Measurements from ENCODE around the gene INHBA. TPM values are rescaled to one million over a fixed set of nuclear protein-coding genes. Genes with fewer than 3 reads are reported as not detected.

The INHBA gene
- total and polyA plus RNA-seq, 7 donors: 0.23 to 5.5 (median 1.2) TPM

DNA sequence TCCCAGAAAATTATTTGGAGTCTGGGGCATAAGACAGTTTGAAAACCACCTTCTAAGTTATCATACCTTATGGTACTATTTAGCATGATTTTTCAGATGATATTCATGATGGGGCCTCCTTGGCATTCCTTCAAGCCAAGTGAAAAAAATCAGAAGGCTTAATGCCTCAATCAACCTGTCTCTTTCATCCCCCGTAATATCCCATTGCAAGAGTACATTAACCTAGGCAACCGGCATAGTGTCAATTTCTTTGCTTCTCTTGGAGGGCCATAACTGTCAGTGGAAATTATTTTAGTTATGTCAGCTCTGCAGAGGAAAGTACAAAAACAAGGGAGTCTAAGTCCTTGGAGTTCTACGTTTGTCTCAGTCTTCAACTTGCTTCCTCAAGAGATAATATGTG, 43.4 kb downstream of the INHBA start:
- intact Hi-C loops (cut with DNase I): no loop called here
- Histone ChIP-seq H3K4me1 (no peaks in the 10 kb centered on the region), H3K27ac (no peak overlapping the region), H3K36me3 (no peaks in the 10 kb centered on the region), H3K4me3 (no peak overlapping the region), H3K27me3 (no peaks in the 10 kb centered on the region), H3K9me3 (no peaks in the 10 kb centered on the region)
- no peak for DNase-seq
- TF ChIP-seq POLR2A (IDR thresholded peaks at IDR 0.05) (no peak), POLR2AphosphoS5 (IDR thresholded peaks at IDR 0.05) (no peak), EP300 (IDR thresholded peaks at IDR 0.05) (no peak)
- TF ChIP-seq, protein P1, sequence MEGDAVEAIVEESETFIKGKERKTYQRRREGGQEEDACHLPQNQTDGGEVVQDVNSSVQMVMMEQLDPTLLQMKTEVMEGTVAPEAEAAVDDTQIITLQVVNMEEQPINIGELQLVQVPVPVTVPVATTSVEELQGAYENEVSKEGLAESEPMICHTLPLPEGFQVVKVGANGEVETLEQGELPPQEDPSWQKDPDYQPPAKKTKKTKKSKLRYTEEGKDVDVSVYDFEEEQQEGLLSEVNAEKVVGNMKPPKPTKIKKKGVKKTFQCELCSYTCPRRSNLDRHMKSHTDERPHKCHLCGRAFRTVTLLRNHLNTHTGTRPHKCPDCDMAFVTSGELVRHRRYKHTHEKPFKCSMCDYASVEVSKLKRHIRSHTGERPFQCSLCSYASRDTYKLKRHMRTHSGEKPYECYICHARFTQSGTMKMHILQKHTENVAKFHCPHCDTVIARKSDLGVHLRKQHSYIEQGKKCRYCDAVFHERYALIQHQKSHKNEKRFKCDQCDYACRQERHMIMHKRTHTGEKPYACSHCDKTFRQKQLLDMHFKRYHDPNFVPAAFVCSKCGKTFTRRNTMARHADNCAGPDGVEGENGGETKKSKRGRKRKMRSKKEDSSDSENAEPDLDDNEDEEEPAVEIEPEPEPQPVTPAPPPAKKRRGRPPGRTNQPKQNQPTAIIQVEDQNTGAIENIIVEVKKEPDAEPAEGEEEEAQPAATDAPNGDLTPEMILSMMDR (IDR thresholded peaks at IDR 0.05): no peak
- 88 to 92% methylated on average over 3 of the region's 3 CpGs for WGBS, 2 donors

DNA sequence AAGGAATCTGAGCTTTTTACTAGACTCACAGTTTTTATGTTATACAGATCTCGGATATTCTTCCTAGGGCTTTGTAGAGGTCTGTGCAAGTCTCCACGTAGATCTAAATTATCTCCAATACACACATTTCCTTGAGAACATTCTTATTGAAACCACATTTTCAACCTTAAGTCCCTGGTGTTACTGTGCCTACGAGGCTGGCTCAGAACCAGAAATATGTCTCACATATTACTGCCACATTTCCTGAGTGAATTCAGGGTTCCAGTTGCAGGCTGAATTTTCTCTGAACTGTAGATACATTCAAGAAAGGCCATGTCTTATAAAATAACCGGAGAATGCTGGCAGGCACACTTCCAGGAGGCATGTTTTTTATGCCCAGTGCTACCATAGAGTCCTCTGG, 46.5 kb downstream of the INHBA start:
- H3K4me3 ChIP-seq: no peak overlapping the region
- H3K4me1 ChIP-seq: no peaks in the 10 kb centered on the region
- no peak overlapping the region for H3K27ac ChIP-seq
- no peak for TF ChIP-seq EP300 (IDR thresholded peaks at IDR 0.05)
- TF ChIP-seq POLR2A (IDR thresholded peaks at IDR 0.05): no peak
- no peak for TF ChIP-seq POLR2AphosphoS5 (IDR thresholded peaks at IDR 0.05)
- TF ChIP-seq, protein P1 (IDR thresholded peaks at IDR 0.05): no peak
- no peak for DNase-seq
- intact Hi-C loops (cut with DNase I): no loop called here
- no peaks in the 10 kb centered on the region for H3K36me3 ChIP-seq
- 39 to 54% methylated on average over 4 of the region's 4 CpGs for WGBS, 2 donors
- H3K27me3 ChIP-seq: no peaks in the 10 kb centered on the region
- no peaks in the 10 kb centered on the region for H3K9me3 ChIP-seq

DNA sequence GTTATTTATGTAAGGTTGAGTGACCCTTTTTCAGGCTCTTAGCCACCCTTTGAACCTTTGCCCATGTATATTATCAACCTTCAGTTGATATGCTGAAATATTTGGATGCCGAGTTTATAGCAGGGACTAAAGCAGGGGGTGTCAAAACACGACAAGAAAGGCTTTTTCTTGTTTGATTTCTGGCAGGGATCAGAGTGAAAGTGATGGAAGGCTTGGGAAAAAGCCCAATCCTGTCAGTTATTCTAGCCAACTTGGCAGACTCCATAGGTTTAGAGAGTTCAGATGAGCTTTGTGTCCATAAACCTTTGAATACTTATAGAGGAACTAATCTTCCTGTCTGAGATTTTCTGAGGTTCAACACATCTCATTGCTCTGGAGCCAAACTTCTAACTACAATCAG, 47.5 kb downstream of the INHBA start:
- intact Hi-C loops (cut with DNase I): no loop called here
- Histone ChIP-seq H3K27me3 (no peaks in the 10 kb centered on the region), H3K27ac (no peak overlapping the region), H3K4me3 (no peak overlapping the region), H3K9me3 (no peaks in the 10 kb centered on the region), H3K4me1 (no peaks in the 10 kb centered on the region), H3K36me3 (no peaks in the 10 kb centered on the region)
- TF ChIP-seq POLR2A (IDR thresholded peaks at IDR 0.05): no peak
- TF ChIP-seq, protein P1 (IDR thresholded peaks at IDR 0.05): no peak
- TF ChIP-seq POLR2AphosphoS5 (IDR thresholded peaks at IDR 0.05): no peak
- no peak for TF ChIP-seq EP300 (IDR thresholded peaks at IDR 0.05)
- 36 to 65% methylated on average over 2 of the region's 2 CpGs for WGBS, 2 donors
- no peak for DNase-seq

DNA sequence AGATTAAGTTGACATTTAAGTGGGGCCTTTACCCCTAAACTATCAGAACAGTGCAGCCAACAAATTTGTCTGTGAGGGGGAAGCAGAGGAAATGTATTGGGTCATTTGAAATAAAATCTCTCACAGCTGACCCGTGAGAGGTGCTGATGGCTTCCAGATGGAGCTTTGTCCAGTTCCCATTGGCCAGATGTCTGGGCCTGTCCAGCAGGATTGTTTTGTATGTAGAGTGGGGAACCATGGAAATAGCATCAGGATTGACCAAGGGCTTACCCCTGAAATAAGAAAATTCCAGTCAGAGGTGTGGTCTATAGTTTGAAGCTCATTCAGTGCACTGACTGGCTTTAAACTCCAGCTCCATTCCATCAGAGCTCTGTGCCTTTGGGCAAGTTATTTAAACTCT, 50.6 kb downstream of the INHBA start:
- no peak overlapping the region for H3K4me3 ChIP-seq
- H3K36me3 ChIP-seq: no peaks in the 10 kb centered on the region
- intact Hi-C loops (cut with DNase I): no loop called here
- no peak for DNase-seq
- no peaks in the 10 kb centered on the region for H3K9me3 ChIP-seq
- no peaks in the 10 kb centered on the region for H3K4me1 ChIP-seq
- no peak overlapping the region for H3K27ac ChIP-seq
- no peak for TF ChIP-seq POLR2A (IDR thresholded peaks at IDR 0.05)
- TF ChIP-seq, protein P1 (IDR thresholded peaks at IDR 0.05): no peak
- TF ChIP-seq POLR2AphosphoS5 (IDR thresholded peaks at IDR 0.05): no peak
- no peak for TF ChIP-seq EP300 (IDR thresholded peaks at IDR 0.05)
- WGBS, 2 donors: 37 to 76% methylated on average over 1 of the region's 1 CpG
- no peaks in the 10 kb centered on the region for H3K27me3 ChIP-seq

DNA sequence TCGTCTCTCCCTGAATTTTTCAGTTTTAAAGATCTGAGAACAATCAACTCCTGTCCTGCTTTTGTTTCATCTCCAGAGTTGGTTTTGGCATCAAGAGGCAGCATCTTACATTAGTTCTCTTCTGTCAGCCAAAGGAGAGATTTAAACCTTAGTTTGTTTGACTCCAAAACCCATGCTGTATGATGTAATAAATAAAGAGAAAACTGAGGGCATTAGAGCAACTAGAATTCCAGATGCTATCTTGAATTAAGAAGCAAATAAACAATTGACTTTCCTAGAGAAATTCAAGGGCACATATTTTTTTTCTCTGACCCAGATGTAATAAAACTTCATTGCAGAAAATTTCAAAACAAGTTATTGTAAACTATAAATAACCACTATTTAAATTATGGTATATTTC, 54.4 kb downstream of the INHBA start:
- no peak for TF ChIP-seq EP300 (IDR thresholded peaks at IDR 0.05)
- no peak for TF ChIP-seq POLR2AphosphoS5 (IDR thresholded peaks at IDR 0.05)
- TF ChIP-seq, protein P1 (IDR thresholded peaks at IDR 0.05): no peak
- TF ChIP-seq POLR2A (IDR thresholded peaks at IDR 0.05): no peak
- DNase-seq: no peak
- WGBS, 2 donors: 74 to 75% methylated on average over 1 of the region's 1 CpG
- no peaks in the 10 kb centered on the region for H3K9me3 ChIP-seq
- no peaks in the 10 kb centered on the region for H3K4me1 ChIP-seq
- H3K4me3 ChIP-seq: no peak overlapping the region
- intact Hi-C loops (cut with DNase I): no loop called here
- no peaks in the 10 kb centered on the region for H3K27me3 ChIP-seq
- no peaks in the 10 kb centered on the region for H3K36me3 ChIP-seq
- H3K27ac ChIP-seq: no peak overlapping the region
